A673 (cell line): ENCODE results near the gene DNAJC13.

Source experiments
- EZH2 ChIP-seq: fragments of 200-600 bp; sonication (generic); IDR thresholded peaks from 2 replicates; pipeline ENCODE4 v1.6.1; 2017; ENCODE audit warnings: borderline replicate concordance, low read depth, mild to moderate bottlenecking, mixed read lengths, antibody characterized with exemption, low read length; ENCODE audit not compliant: poor library complexity, severe bottlenecking
- TF ChIP-seq, protein P1 (sequence below): fragments of 300-800, 200-600 bp; sonication (generic); conservative IDR thresholded peaks from 2 replicates; pipeline ENCODE4 v1.5.1; 2017; ENCODE audit warnings: low read depth, mild to moderate bottlenecking, antibody characterized with exemption, low read length, moderate library complexity, mixed read lengths

DNA sequence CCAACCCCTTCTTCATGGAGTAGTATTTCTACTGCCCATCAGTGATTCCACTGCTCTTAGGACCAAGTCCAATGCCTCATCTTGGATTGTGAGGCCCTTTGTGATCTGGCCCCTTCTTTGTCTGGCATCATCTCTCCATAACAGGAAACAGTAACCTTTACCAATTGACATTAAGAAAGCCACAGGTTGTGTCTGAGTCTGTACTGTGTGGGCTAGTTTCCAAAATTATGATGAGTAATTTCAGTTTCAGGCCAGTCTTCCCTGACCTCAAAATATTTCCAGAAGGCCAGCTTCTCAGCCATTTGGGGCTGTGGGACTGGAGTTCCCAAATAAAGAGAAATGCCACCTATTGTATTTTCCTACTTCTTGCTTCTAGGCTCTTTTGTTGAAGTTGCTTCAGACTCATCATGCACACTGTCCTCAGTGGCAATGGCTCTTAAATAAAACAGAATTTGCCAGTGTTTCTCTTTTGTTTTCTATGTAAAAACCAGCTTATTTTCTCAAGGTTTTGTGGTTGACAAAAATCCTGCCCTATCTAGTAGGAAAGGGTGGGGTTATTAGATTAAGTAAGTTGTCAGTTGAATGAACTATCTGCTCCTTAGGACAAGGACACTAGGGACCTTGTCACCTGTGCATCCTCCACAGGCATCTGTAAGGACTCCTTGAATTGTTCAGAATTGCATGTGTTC, 132.7 kb downstream of the DNAJC13 start:
- no peak for TF ChIP-seq EZH2
- TF ChIP-seq, protein P1, sequence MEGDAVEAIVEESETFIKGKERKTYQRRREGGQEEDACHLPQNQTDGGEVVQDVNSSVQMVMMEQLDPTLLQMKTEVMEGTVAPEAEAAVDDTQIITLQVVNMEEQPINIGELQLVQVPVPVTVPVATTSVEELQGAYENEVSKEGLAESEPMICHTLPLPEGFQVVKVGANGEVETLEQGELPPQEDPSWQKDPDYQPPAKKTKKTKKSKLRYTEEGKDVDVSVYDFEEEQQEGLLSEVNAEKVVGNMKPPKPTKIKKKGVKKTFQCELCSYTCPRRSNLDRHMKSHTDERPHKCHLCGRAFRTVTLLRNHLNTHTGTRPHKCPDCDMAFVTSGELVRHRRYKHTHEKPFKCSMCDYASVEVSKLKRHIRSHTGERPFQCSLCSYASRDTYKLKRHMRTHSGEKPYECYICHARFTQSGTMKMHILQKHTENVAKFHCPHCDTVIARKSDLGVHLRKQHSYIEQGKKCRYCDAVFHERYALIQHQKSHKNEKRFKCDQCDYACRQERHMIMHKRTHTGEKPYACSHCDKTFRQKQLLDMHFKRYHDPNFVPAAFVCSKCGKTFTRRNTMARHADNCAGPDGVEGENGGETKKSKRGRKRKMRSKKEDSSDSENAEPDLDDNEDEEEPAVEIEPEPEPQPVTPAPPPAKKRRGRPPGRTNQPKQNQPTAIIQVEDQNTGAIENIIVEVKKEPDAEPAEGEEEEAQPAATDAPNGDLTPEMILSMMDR = no peak
